DMS153 treated with DMSO at 0.1 percent for 48 hours (cell line): Measurements from ENCODE around the gene NPAS1.
A peak's percentile ranks its signal among the peaks of the same experiment; 100 is the strongest.

ENCODE experiments used
- DNase-seq: peaks from one replicate; lab custom pipeline; 2025; ENCODE audit not compliant: unreplicated experiment; lab: John Stamatoyannopoulos, UW

The NPAS1 gene

GRCh38 chr19:47013041-47013517 is 6.6 kb upstream of the NPAS1 start:
- peak; percentile 57 for DNase-seq

DNA sequence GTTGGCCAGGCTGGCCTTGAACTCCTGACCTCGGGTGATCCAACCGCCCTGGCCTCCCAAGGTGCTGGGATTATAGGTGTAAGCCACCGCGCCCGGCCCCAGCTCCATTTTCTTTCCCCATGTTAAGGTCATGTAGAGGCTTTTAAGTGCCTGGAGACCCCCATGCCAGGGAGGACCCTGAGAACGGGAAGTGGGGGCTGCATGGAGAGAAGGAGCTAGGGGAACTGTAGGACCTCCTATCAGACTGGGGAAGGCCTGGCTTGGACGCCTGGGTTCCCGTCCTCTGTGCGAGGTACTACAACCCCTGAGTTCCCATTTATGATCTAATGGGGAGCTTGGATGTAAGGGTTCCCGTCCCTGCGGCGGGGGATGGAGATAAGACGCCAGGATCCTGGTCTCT is 714 bp upstream of the NPAS1 start:
- no peak for DNase-seq

- DNase-seq: no peak
These were observed 632 bp downstream of the NPAS1 start for GRCh38 chr19:47020132-47020805.

- no peak for DNase-seq
These were observed 1.4 kb downstream of the NPAS1 start for GRCh38 chr19:47020992-47021496.

DNA sequence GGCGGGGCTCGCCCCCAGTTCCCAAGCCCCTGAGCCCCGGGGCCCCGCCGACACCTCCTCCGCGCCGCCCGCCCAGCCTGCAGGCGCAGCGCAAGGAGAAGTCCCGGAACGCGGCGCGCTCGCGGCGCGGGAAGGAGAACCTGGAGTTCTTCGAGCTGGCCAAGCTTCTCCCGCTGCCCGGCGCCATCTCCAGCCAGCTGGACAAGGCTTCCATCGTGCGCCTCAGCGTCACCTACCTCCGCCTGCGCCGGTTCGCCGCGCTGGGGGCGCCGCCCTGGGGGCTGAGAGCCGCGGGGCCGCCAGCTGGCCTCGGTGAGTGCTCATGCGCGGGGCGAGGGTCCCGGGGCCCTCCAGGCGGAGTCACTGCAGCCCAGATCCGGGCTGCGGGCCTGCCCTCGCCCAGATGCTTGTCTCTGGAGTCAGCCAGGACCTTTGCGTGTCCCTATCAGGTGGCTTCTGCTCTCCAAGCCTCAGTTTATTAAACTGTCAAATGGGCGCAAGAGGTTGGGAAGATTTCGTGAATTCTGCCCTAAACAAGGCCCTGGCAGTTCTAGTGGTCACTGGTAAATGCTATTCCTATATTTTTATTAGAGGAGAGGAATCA is 2.0 kb downstream of the NPAS1 start:
- no peak for DNase-seq

- DNase-seq: no peak
These were observed 2.5 kb downstream of the NPAS1 start for GRCh38 chr19:47022140-47022536.

- DNase-seq: no peak
These were observed 3.2 kb downstream of the NPAS1 start for GRCh38 chr19:47022541-47023447.

DNA sequence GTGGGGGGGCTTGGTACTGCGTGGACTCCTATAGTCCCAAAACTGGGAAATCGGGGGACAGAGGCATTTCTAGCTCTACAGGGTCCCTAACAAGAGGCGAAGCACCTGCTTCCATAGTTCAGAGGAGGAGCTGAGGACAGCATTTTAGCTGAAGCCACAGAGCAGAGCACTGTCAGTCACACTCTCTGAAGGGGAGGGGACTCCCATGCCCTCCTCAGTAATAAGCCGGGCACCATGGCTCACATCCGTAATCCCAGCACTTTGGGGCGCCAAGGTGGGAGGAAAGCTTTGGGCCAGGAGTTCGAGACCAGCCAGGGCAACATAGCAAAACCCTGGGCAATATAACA is 3.8 kb downstream of the NPAS1 start:
- DNase-seq: no peak

DNA sequence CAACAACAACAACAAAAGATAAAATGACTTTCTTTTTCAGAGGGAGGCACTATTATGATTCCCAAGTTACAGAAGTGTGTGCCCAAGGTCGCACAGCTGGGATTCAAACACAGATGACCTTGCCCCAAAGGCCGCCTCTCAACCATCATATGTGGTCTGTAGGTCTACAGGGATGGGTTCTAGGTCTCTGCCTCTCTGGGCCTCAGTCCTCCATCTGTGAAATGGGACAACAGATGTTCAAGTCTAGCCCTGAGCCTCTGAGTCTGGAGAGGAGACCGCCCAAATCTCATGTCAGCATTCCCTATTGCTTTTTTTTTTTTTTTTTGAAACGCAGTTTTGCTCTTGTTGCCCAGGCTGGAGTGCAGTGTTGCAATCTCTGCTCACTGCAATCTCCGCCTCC is 4.9 kb downstream of the NPAS1 start:
- no peak for DNase-seq

DNA sequence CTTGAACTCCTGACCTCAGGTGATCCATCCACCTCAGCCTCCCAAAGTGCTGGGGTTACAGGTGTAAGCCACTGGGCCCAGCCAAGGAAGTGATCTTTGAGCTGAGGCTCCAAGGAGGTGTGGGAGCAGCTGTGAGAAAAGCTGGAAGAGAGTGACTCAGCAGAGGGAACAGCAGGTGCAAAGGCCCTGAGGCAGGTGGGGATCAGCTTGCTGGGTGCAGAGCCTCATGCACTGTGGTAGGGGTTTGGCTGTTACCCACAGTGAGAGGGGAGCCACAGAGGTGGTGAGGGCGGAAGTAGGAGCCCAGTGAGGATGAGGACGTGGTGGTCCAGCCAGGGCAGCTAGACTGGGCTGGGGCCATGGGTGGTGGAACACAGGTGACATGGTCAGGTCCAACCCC is 6.5 kb downstream of the NPAS1 start:
- DNase-seq: no peak

DNA sequence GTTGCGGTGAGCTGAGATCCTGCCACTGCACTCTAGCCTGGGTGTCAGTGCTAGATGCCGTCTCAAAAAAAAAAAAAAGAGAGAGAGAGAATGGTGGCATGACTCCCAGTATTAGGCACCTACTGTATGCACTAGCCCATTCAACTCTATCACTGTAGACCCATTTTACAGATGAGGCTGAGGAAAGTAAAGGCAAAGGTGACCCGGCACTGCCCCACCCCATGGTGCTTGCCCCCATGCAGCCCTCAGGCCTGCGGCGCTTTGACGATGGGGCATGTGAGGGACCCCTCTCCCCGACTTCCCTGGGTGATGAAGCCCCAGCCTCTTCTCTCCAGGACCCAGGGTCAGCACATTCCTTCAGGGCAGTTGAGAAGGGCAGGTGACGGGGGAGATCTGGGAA is 7.3 kb downstream of the NPAS1 start:
- no peak for DNase-seq

GRCh38 chr19:47027586-47028088 is 8.0 kb downstream of the NPAS1 start:
- DNase-seq: no peak

GRCh38 chr19:47028195-47028601 is 8.6 kb downstream of the NPAS1 start:
- DNase-seq: no peak

GRCh38 chr19:47032171-47032811 is 12.7 kb downstream of the NPAS1 start:
- DNase-seq: peak; percentile 24

DNA sequence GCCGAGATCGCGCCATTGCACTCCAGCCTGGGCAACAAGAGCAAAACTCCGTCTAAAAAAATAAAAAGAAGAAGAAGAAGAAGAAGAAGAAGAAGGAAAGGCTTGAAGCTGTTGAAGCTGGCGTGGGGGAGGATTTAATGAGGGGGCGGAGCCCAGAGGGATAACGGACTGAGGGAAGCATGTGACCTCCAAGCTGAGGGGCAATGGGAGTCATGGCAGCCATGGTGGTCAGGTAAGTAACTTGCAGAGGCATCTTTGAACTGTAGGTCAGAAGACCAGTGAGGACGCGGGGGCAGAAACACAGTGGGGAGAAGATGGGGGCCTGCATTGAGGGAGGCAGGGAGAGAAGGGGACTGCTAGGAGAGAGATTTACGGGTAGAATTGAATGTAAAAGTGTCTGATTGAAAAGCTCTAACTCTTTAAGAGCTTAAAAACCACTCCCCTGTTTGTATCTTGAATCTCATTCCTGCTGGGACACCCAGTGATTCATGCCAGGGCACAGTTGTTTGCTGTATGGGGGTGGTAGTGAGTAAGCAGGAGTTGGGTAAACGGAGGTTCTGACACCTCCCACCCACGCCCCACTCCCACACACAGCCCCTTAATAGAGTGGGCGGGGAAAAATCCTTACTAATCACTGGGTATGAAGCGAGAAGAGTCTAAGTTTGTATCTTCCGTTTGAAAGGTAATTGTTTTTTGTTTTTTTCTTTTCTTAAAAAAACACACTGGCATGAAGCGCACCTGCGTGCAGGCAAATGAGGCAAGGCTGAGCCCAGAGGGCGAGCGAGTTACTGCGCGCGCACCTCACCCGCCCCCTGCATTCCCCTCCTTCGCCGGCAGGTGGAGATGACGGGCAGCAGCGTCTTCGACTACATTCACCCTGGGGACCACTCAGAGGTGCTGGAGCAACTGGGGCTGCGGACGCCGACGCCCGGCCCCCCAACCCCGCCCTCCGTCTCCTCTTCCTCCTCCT is 15.8 kb downstream of the NPAS1 start:
- peak; percentile 82 for DNase-seq

DNA sequence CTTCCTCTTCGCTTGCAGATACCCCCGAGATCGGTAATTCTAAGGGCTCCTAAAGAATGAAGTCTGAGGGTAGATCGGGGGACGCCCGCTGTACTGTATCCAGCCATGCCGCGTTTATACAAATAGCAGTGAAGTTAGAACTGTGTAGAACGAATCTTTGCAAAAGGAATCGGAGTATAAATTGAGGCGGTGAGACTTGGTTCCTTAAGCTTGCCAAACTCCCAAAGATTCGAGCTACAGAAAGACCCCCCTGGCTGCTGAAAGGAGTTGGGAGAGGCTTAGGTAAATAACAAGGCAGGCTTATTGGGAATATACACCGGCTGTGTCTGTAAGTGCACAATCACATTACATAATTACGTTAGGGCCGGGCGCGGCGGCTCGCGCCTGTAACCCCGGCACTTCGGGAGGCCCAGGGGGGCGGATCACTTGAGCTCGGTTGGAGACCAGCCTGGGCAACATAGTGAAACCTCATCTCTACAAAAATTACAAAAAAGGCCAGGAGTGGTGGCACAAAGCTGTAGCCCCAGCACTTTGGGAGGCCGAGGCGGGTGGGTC is 16.5 kb downstream of the NPAS1 start:
- DNase-seq: peak; percentile 39

GRCh38 chr19:47037766-47038165 is 18.1 kb downstream of the NPAS1 start:
- no peak for DNase-seq

DNA sequence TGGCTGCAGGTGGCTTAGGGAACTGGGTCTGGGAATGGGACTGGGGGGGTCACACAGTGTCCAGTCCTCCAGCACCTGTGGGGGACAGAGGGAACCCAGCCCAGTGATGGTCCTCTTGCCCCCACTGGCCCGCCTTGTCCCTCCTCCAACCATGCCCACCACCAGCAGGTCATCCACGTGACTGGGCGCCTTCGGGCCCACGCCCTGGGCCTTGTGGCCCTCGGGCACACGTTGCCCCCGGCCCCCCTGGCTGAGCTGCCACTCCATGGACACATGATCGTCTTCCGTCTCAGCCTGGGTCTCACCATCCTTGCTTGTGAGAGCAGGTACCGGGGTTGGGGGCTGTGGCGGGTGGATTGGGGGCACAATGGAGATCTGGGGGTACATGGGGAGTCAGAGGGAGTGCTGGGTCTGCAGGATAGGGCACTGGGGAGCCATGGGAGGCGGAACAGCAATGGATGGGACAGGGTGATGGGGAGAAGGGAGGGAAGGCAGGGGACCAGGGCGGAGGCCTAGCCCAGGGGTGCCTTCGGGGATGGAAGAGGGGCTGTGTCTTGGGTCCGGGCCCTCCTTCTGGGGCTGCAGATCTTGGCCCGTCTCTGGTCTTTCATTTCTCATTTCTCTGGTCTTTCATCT is 19.7 kb downstream of the NPAS1 start:
- DNase-seq: no peak

DNA sequence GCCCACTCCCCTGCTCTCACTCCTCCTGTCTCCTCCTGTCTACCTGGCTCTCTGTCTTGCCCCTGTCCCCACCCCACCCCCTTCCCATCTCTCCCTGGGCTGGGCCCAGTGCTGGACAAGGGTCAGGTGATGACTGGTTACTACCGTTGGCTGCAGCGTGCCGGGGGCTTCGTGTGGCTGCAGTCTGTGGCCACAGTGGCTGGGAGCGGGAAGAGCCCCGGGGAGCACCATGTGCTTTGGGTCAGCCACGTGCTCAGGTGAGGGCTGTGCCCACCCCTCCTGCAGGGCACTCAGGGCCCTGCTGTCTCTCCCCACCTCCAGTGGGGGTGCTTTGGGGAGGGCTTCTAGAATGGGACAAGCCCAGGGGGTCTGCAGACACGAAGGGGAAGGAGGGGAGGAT is 21.2 kb downstream of the NPAS1 start:
- no peak for DNase-seq
